GM12874 (cell line): ENCODE data around the gene RRP12.

ENCODE experiments used
- TF ChIP-seq, protein P1 (sequence below): IDR thresholded peaks from 2 replicates; pipeline ENCODE4 v1.5.1; 2011; ENCODE audit warnings: low read depth, mild to moderate bottlenecking, control low read depth, low read length, moderate library complexity; ENCODE audit not compliant: insufficient read depth

The RRP12 gene

DNA sequence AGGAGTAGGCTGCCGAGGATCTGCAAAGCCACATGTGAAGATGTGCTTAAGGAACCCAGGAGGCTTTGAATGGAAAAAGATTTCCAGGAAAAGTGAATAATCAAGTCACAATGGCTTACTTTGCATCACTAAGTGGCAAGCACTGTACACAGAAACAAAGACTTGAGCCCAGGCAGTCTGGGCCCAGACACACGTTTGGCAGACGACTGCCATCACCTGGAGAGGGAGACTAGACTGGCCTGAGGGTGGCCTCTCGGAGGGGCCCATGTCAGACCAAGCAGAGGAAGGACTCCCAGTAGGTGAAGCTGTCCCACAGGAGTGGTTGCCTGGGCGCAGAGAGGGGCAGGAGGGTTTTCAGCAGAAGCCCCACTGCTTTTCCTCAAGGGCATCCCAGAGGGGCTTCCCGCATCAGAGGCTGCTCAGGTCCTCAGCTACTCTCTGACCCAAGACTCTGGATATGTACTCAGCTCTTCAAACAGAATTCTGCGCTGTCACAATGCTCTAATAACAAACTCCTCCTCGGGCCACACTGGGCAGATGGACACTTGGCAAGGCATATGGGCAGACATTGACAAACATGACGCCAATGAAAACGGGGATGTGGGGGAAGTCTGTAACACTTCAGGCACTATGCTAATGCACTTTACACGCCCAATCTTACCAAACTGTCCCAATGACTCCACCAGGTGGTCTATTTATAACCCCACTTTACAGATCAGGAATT lies 38.7 kb downstream of the RRP12 start:
- TF ChIP-seq, protein P1, sequence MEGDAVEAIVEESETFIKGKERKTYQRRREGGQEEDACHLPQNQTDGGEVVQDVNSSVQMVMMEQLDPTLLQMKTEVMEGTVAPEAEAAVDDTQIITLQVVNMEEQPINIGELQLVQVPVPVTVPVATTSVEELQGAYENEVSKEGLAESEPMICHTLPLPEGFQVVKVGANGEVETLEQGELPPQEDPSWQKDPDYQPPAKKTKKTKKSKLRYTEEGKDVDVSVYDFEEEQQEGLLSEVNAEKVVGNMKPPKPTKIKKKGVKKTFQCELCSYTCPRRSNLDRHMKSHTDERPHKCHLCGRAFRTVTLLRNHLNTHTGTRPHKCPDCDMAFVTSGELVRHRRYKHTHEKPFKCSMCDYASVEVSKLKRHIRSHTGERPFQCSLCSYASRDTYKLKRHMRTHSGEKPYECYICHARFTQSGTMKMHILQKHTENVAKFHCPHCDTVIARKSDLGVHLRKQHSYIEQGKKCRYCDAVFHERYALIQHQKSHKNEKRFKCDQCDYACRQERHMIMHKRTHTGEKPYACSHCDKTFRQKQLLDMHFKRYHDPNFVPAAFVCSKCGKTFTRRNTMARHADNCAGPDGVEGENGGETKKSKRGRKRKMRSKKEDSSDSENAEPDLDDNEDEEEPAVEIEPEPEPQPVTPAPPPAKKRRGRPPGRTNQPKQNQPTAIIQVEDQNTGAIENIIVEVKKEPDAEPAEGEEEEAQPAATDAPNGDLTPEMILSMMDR, result no peak

DNA sequence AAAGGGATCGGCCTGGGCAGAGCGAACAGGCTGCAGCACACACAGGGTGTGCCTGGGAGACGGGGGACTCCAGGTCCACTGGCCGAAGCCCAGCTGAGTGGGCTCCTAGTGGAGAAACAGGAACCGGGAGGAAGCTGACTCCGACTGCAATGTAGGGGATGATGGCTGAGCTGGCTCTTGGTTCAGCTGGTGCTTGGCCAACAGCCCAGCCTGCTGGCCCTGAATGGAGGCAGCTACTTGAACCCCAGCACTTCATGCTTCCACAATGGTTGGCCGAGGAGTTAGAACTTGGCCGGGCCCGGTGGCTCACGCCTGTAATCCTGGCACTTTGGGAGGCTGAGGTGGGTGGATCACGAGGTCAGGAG lies 39.6 kb downstream of the RRP12 start:
- TF ChIP-seq, protein P1, result no peak

DNA sequence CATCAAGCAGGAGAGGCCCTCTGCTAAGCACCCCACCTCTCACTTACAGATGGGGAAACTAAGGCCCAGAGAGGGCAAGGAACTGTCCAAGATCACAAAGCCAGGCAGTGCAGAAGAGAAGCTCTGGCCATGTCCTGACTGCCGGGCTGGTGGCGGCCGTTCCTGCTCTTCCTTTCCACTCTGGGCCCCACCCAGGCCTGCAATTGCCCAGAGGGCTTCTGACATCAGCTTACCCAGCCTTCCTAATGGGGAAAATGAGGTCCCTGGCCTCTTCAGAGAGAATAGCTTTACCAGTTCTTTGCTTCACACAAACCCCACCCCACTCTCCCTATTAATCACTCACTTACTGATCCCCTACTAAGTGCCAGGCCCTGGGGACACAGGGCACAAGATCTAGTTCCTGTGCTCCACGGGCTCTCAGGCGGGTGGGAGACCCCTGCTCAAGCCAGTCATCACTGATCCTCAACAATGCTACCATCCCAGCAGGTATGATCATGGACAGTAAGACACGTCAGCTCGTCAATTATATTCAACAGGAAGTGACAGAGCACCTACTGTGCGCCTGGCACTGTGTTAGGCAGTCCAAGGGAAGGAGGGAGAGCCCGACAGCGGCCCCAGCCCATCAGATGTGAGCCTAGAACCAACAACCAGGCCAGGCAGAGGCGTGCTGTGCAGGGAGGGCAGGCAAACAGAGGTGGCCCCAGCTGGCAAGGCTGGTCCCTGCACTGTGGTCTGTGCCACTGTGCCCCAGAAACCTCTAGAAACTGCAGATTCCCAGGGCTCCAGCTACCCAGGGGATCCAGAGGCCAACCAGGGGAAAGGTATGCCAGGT lies 40.2 kb downstream of the RRP12 start:
- TF ChIP-seq, protein P1, result no peak

DNA sequence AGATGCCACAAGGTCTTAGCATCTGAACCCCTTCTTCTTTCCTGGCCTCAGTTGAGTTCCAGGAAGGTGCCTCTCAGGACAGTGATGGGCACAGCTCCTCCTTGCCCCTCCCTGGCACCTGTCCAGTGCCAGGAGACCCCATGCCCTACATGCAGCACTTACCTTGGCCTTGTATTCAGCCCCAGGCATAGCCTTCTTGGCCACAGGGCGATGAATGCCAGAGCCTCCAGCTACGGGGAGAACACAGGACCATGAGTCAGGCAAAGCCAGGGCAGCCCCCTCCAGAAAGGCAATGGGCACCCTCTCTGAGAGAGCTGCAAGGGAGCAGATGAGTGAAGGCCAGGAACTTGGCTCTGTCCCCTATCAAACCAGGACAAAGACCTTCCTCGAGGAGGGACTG lies 42.4 kb downstream of the RRP12 start:
- TF ChIP-seq, protein P1, result no peak

DNA sequence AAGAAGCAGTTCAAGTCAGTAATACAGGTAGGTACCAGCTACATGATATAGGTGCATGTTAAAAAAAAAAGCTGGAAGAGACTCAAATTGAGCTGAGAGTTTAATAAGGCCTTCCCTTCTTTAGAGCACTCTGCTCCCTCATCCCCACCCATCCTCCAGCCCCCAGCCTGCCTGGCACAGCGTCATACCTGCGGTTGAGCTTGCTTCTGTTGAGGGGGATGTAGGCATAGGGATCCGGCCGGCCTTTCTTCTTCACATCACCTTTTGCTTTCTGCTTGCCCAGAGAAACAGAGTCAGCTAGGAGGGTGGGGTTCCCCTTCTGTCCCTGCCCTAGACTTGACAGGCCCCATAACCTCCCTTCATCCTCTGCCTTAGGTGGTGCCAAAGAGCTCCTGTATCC lies 42.8 kb downstream of the RRP12 start:
- TF ChIP-seq, protein P1, result no peak

DNA sequence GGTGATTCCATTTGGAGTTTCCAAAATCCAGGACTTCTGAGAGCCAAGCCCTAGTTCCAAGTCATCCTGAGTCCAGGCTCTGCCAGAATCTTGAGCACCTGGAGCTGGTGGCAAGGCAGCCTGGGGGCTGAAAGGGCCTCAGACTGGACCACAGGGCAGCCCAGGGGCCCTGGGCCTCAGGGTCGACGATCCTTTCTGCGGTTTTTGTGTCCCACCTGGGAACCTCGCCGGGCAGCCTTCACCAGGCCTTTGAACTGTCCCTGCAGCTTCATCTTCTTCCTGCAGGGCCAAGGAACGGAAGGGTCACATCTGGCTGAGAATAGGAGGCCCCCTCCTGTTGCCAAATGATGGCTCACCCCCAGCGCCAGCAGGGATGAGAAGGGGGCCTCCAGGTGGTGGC lies 44.2 kb downstream of the RRP12 start:
- TF ChIP-seq, protein P1, result no peak

DNA sequence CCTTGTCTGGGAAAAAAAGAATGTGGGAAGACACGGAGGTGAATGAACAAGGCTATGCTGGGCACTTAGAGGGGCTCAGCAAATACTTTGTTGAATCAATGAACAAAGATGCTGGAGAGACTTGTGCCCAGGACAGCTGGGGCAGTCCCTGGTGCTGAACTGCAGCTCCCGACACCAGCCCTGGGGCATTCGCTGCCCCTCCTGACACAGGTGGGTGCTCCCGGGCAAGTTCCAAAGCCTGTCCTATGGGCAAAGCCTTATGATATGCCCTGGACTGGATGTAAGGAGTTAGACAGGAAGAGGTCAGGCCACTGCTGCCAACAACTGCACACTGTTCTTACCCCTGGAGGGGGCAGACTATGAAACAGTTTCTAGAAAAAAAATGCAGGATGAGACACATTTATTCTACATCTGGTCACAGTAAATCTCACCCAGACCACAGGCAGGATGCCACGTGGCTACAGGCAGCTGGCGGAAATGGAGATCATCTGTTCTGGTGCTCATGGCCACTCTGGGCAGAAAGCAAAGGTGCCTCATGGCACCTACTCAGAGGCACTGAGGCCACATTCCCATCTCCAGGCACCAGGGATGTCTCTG lies 44.7 kb downstream of the RRP12 start:
- TF ChIP-seq, protein P1, result no peak
